GM13977 (cell line): ENCODE data around the gene ERC2.

ENCODE experiments used
- DNase-seq: peaks from one replicate; pipeline ENCODE4 v3.0.0; 2012; ENCODE audit warnings: low spot score
- in situ Hi-C: fragments of 300-500 bp; cut with MboI; formaldehyde crosslinking; loops from one replicate; pipeline ENCODE4 v1.12.0; 2022; ENCODE audit warnings: low sequenced_read_pairs, low pct_unique_long_range_greater_than_20kb, mixed read lengths, inconsistent platforms; ENCODE audit not compliant: unreplicated experiment
- TF ChIP-seq, protein P1 (sequence below): IDR thresholded peaks from 2 replicates; pipeline ENCODE4 v1.5.1; 2012; ENCODE audit warnings: mild to moderate bottlenecking, control low read depth; ENCODE audit not compliant: insufficient read depth; ENCODE audit errors: extremely low read depth, missing control alignments

The ERC2 gene

DNA sequence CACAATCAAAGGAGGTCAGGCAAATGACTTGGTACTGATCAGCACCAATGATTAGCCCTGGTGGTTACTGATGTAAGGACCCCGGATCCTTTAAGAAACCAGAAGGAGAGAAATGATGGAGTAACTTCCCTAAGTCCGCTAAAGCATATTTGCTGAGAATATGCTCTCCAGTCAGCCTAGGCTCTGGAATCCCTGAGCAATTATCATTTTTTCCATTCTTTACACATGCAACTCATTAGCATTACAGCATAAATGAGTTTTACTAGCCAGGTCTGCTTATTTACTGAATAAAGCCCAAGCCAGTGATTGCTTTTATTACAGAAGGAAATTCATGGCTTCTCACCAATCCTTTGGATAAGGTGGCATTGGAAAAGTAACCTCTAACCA, 842.0 kb downstream of the ERC2 start:
- TF ChIP-seq, protein P1, sequence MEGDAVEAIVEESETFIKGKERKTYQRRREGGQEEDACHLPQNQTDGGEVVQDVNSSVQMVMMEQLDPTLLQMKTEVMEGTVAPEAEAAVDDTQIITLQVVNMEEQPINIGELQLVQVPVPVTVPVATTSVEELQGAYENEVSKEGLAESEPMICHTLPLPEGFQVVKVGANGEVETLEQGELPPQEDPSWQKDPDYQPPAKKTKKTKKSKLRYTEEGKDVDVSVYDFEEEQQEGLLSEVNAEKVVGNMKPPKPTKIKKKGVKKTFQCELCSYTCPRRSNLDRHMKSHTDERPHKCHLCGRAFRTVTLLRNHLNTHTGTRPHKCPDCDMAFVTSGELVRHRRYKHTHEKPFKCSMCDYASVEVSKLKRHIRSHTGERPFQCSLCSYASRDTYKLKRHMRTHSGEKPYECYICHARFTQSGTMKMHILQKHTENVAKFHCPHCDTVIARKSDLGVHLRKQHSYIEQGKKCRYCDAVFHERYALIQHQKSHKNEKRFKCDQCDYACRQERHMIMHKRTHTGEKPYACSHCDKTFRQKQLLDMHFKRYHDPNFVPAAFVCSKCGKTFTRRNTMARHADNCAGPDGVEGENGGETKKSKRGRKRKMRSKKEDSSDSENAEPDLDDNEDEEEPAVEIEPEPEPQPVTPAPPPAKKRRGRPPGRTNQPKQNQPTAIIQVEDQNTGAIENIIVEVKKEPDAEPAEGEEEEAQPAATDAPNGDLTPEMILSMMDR: no peak
- in situ Hi-C loops: no loop called here
- DNase-seq: no peak

DNA sequence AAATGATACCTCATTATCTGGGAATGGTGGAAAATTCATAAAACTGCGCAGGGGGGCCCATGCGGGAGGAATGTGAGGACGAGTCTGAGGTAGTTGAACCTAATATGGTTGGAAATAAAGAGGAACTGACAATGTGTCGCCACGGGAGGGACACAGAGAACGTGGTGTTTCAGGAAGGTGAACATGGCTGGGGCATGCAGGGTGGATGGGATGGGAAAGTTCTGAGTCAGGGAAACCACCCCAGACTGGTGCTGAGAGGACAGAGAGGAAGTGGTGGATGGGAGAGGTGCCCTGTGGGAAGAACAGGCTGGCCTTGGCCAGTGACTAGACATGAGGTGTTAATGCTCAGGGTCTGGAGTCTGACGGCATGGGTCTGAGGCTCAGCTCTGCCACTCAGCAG, 844.0 kb downstream of the ERC2 start:
- TF ChIP-seq, protein P1: no peak
- no peak for DNase-seq
- in situ Hi-C loops: no loop called here

DNA sequence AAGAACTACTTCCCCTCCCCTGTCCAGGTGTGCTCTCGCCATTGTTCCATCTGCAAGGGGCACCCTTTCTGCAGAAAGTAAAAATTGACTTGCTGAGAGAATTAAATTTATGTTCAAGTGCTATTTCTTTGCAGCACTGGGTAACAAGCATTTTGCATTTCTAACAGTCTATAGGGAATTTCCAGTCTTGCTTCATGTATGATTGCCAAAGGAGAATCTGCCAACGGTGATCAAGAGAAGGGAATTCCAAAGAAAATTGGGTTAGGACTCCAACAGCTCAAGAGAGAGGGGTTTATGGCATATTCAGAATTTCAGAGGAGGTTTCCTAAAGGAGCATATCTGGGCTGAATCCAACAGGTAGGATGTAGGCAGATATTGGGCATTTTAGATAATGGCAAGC, 844.5 kb downstream of the ERC2 start:
- DNase-seq: no peak
- in situ Hi-C loops: no loop called here
- TF ChIP-seq, protein P1: no peak

DNA sequence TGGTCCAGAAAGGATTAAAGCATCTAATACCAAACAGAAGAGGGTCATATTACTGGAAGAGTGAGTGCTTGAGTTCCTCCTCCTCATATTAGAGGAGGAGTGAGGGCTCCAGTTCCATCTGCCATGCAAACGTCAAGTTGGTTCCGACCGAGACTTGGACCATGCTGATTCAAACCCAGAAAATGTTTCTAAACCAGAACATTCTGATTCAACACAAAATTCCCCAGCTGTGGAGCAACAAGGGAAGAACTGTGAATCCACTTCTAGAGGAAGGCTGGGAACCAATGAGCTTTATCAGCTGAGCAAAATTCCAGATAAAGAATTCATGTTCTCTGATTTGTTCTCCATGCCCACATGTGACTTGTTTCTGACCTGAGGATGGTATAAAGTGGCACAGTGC, 845.5 kb downstream of the ERC2 start:
- in situ Hi-C loops: no loop called here
- no peak for DNase-seq
- TF ChIP-seq, protein P1: no peak

DNA sequence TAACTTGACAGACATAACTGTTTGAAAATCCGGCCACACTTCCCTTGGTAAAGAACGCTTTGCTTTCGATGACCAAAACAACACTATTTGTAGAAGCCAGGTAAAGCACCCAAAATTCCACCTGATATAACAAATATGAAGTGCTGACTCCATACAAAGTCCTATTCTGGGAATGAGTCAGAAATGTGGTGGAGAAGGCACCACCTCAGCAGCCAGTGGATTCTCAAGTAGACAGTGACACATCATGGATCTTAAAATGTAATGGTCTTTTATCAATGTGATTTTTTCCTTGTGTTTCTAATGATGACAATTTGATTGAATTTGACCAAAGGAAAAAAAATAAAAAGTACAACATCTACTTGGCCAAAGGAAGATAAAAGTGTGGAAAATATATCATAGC, 846.2 kb downstream of the ERC2 start:
- TF ChIP-seq, protein P1: no peak
- DNase-seq: no peak
- in situ Hi-C loops: no loop called here

DNA sequence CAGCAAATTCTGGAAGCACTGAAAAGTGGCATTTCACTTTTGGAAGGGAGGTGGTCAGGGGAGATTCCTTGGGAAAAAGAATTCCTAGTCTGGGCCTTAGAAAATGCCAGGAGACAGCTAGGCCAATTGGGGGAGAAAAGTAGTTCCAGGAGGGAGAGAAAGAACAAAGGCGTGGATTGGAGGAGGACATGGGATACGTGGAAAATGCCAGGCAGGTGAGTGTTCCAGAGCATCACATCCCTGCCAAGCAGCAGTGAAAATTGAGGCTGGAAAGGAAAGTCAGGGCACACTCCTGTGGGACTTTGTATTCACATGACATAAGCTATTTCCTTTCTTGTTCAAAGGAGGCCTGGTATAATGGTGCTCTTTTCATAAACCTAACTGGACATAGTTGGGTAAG, 846.6 kb downstream of the ERC2 start:
- in situ Hi-C loops: no loop called here
- TF ChIP-seq, protein P1: no peak
- DNase-seq: no peak

DNA sequence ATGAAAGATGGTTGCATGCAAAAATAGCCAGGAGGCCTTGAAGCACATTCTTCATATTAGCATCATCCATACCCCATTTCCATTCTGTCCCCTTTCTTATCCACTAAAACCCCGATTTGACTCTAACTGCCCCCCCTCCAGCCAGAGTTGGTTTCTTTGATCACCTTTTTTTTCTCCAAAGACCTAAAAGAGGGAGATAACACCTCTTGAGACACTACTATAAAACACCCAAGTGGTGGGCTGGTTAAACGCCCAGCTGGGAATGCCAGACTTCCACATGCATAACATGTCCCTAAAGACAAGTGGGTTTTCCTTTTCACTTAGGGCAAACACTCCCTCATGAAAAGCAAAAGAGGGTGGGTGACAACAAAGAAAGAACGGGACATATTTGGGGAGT, 847.2 kb downstream of the ERC2 start:
- TF ChIP-seq, protein P1: no peak
- no peak for DNase-seq
- in situ Hi-C loops: no loop called here
